HepG2 (cell line): Measurements from ENCODE around the gene CDKL2.

ENCODE experiments used
- PLRG1 ChIP-seq: fragments of 450-650 bp; conservative IDR thresholded peaks from 2 replicates; pipeline ENCODE4 v1.6.1; 2016
- RAD51 ChIP-seq: fragments of 450-650 bp; IDR thresholded peaks from 2 replicates; pipeline ENCODE4 v1.6.1; 2016; ENCODE audit warnings: borderline replicate concordance
- TF ChIP-seq, protein P1 (sequence below): sonication (generic); formaldehyde crosslinking; IDR thresholded peaks from 2 replicates; pipeline ENCODE4 v1.4.0; 2020; ENCODE audit warnings: missing genetic modification reagents, mild to moderate bottlenecking, borderline replicate concordance
- TF ChIP-seq, protein P2 (sequence below): IDR thresholded peaks from 2 replicates; pipeline ENCODE4 v1.6.1; 2012; ENCODE audit warnings: inconsistent platforms

DNA sequence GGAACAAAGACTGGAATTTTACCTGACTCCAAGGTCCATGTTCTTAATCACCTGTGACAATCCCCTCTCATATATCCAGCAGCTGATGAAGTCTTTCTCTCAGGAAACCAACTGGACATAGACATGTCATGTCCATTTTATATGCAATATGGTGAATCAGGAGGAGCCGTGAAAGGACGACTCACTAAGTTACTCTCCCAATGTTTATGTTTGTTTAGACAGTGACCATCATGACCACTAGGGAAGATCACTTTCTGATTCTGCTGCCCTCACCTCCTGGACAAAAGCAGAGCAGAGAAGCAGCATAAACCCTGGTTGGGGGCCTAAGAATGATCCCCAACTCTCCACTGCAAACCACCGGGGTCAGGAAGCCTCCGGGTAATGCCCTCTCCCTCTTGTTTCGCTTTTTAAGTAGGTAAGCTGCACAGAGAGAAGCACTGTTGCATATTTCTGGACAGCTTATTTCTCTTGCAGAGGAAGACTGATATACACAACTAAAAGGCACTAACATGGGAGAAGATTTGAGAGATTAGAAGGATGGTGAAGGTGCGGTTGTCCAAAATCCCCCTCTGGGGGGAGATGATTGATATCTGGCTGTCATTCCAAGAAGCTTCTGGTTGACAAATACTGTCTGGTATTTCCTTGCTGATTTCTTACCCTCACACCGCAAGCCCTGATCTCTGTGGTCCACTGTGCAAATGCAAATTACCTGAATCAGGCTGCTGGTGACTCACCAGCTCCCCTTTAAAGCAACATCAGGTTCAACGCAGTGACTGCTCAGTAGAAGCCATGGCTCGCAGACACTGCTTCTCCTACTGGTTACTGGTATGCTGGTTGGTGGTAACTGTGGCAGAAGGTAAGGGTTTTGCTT, 74.8 kb downstream of the CDKL2 start, which contains the start of gene ODAPH:
- TF ChIP-seq, protein P1, sequence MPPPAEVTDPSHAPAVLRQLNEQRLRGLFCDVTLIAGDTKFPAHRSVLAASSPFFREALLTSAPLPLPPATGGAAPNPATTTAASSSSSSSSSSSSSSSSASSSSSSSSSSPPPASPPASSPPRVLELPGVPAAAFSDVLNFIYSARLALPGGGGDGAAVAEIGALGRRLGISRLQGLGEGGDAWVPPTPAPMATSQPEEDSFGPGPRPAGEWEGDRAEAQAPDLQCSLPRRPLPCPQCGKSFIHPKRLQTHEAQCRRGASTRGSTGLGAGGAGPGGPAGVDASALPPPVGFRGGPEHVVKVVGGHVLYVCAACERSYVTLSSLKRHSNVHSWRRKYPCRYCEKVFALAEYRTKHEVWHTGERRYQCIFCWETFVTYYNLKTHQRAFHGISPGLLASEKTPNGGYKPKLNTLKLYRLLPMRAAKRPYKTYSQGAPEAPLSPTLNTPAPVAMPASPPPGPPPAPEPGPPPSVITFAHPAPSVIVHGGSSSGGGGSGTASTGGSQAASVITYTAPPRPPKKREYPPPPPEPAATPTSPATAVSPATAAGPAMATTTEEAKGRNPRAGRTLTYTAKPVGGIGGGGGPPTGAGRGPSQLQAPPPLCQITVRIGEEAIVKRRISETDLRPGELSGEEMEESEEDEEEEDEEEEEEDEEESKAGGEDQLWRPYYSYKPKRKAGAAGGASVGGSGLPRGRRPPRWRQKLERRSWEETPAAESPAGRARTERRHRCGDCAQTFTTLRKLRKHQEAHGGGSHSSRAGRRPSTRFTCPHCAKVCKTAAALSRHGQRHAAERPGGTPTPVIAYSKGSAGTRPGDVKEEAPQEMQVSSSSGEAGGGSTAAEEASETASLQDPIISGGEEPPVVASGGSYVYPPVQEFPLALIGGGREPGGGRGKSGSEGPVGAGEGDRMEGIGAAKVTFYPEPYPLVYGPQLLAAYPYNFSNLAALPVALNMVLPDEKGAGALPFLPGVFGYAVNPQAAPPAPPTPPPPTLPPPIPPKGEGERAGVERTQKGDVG (CRISPR knock-in tag), result no peak
- TF ChIP-seq, protein P2, sequence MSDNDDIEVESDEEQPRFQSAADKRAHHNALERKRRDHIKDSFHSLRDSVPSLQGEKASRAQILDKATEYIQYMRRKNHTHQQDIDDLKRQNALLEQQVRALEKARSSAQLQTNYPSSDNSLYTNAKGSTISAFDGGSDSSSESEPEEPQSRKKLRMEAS, result no peak
- TF ChIP-seq PLRG1 (no peak), RAD51 (no peak)
